Uterus (tissue), 4 donors: ENCODE results near the gene SUPT5H. TPM values are rescaled to one million over a fixed set of nuclear protein-coding genes. Genes with fewer than 3 reads are reported as not detected.
"Not testable (repeated sequence)": the region's sequence is repeated elsewhere in the genome, so short reads cannot be mapped to it uniquely, and the experiment has no call there.

ENCODE experiments used
- DNase-seq, 2 donors: peaks; one replicate each; pipeline ENCODE4 v3.0.0-alpha.2; 2019 to 2020
- H3K27ac ChIP-seq, 2 donors: fragments of 200-600 bp; sonication (generic); 1 replicate in 1 of 2; 2 replicates in 1 of 2; pipeline ENCODE4 v1.5.1; 2016 to 2018
- H3K27me3 ChIP-seq, 2 donors: fragments of 200-600 bp; sonication (generic); one replicate each; pipeline ENCODE4 v1.5.1; 2018 to 2019; ENCODE audit warnings: control low read depth in 1 of 2
- H3K36me3 ChIP-seq, 2 donors: fragments of 200-600 bp; sonication (generic); one replicate each; pipeline ENCODE4 v1.5.1; 2019; ENCODE audit warnings: control low read depth in 1 of 2
- H3K4me1 ChIP-seq, 2 donors: fragments of 200-600 bp; sonication (generic); one replicate each; pipeline ENCODE4 v1.5.1; 2018 to 2019; ENCODE audit warnings: control low read depth in 1 of 2
- H3K4me3 ChIP-seq, 2 donors: fragments of 200-600 bp; sonication (generic); 1 replicate in 1 of 2; 2 replicates in 1 of 2; pipeline ENCODE4 v1.5.1; 2018 to 2019; ENCODE audit warnings: mild to moderate bottlenecking in 1 of 2
- H3K9me3 ChIP-seq, 2 donors: fragments of 200-600 bp; sonication (generic); one replicate each; pipeline ENCODE4 v1.5.1; 2019; ENCODE audit warnings: control low read depth in 1 of 2
- CTCF ChIP-seq, 4 experiments: fragments of 200-600 bp in 2 of 4; fragments of 450-650 bp in 2 of 4; sonication (generic) in 2 of 4; IDR thresholded peaks; one replicate each; pipeline ENCODE4 v1.5.1; 2016 to 2019; ENCODE audit warnings: antibody characterized with exemption in 4 of 4, mild to moderate bottlenecking in 2 of 4, moderate library complexity in 1 of 4
- POLR2A ChIP-seq, 2 donors: fragments of 450-650 bp; IDR thresholded peaks; one replicate each; pipeline ENCODE4 v1.6.1; 2016; ENCODE audit warnings: antibody characterized with exemption in 2 of 2, mild to moderate bottlenecking in 1 of 2, moderate library complexity in 1 of 2
- intact Hi-C: fragments of 100-400 bp; cut with DNase I; formaldehyde crosslinking; loops from one replicate; pipeline ENCODE4 v1.15.1; 2023; ENCODE audit warnings: low total_unique reads
- total RNA-seq, 4 donors: library from RNA; depleted of rRNA in 3 of 4; stranded (reverse); fragments of >200 nt in 3 of 4; gene quantifications; one replicate each; pipeline versions ENCODE4 v1.1.0 to v1.2.4, GENCODE V29; 2014 to 2023
- donor health status: DM: yes; HTN: yes; CAD: no.

Gene SUPT5H
- total RNA-seq, 4 donors from 2014 or later = 11.8 to 119 (median 40.0) TPM

- Histone ChIP-seq H3K27me3 (no peaks in the 10 kb centered on the region), H3K4me1 (peaks cover 0 to 8% of the 10 kb centered on the region in 2 donors), H3K9me3 (no peaks in the 10 kb centered on the region), H3K4me3 (no peak overlapping the region), H3K27ac (no peak overlapping the region), H3K36me3 (no peaks in the 10 kb centered on the region)
- intact Hi-C loops = no loop called here
- no peak for TF ChIP-seq POLR2A (IDR thresholded peaks at IDR 0.05)
- no peak for TF ChIP-seq CTCF (IDR thresholded peaks at IDR 0.05)
- DNase-seq = no peak
Measured at GRCh38 chr19:39449116-39449797, 3.9 kb downstream of the SUPT5H start.

- intact Hi-C loops, H3K4me3 ChIP-seq, H3K9me3 ChIP-seq, H3K27me3 ChIP-seq, H3K4me1 ChIP-seq, H3K36me3 ChIP-seq, DNase-seq, H3K27ac ChIP-seq: not testable (repeated sequence)
Measured at GRCh38 chr19:39451257-39451656, 5.9 kb downstream of the SUPT5H start.

- H3K4me1 ChIP-seq = no peaks in the 10 kb centered on the region
- no peak overlapping the region for H3K4me3 ChIP-seq
- no peak for DNase-seq
- TF ChIP-seq CTCF (IDR thresholded peaks at IDR 0.05) (no peak), POLR2A (IDR thresholded peaks at IDR 0.05) (no peak)
- intact Hi-C loops = no loop called here
- no peaks in the 10 kb centered on the region for H3K9me3 ChIP-seq
- peaks cover 0 to 2% of the 10 kb centered on the region in 2 donors for H3K36me3 ChIP-seq
- H3K27ac ChIP-seq = no peak overlapping the region
- no peaks in the 10 kb centered on the region for H3K27me3 ChIP-seq
Measured at GRCh38 chr19:39463403-39463802, 18.0 kb downstream of the SUPT5H start.

- H3K4me3 ChIP-seq = no peak overlapping the region
- no peaks in the 10 kb centered on the region for H3K4me1 ChIP-seq
- no peaks in the 10 kb centered on the region for H3K9me3 ChIP-seq
- intact Hi-C loops = no loop called here
- H3K36me3 ChIP-seq = peaks cover 0 to 2% of the 10 kb centered on the region in 2 donors
- no peaks in the 10 kb centered on the region for H3K27me3 ChIP-seq
- H3K27ac ChIP-seq = no peak overlapping the region
- DNase-seq = no peak
- TF ChIP-seq POLR2A (IDR thresholded peaks at IDR 0.05) = no peak
- no peak for TF ChIP-seq CTCF (IDR thresholded peaks at IDR 0.05)
Measured at GRCh38 chr19:39465956-39466747, 20.8 kb downstream of the SUPT5H start.

- no peaks in the 10 kb centered on the region for H3K9me3 ChIP-seq
- DNase-seq = no peak
- H3K36me3 ChIP-seq = peaks cover 0 to 2% of the 10 kb centered on the region in 2 donors
- H3K4me1 ChIP-seq = no peaks in the 10 kb centered on the region
- no peak for TF ChIP-seq POLR2A (IDR thresholded peaks at IDR 0.05)
- no peak for TF ChIP-seq CTCF (IDR thresholded peaks at IDR 0.05)
- intact Hi-C loops = no loop called here
- H3K4me3 ChIP-seq = no peak overlapping the region
- H3K27me3 ChIP-seq = no peaks in the 10 kb centered on the region
- no peak overlapping the region for H3K27ac ChIP-seq
Measured at GRCh38 chr19:39467941-39468340, 22.6 kb downstream of the SUPT5H start.
